Neutrophil (primary cell): ENCODE measurements around the gene PRPF39.

Source experiments
- H3K27ac ChIP-seq: fragments of 200-600 bp; sonication (generic); 2 replicates; pipeline ENCODE4 v1.5.1; 2016; ENCODE audit warnings: mild to moderate bottlenecking, moderate library complexity
- H3K27me3 ChIP-seq: fragments of 200-600 bp; sonication (generic); 2 replicates; pipeline ENCODE4 v1.6.0; 2016; ENCODE audit warnings: mild to moderate bottlenecking
- H3K36me3 ChIP-seq: fragments of 200-600 bp; sonication (generic); 2 replicates; pipeline ENCODE4 v1.5.1; 2017
- H3K4me1 ChIP-seq, 2 experiments: fragments of 200-600 bp in 1 of 2; sonication (generic) in 1 of 2; 1 replicate in 1 of 2; 2 replicates in 1 of 2; pipeline versions ENCODE4 v1.5.1 to v1.6.1; 2013 to 2016; ENCODE audit warnings: low read depth in 1 of 2, low read length in 1 of 2, mild to moderate bottlenecking in 1 of 2, moderate library complexity in 1 of 2; ENCODE audit not compliant: control insufficient read depth in 1 of 2, insufficient read depth in 1 of 2
- H3K4me3 ChIP-seq, 2 experiments: fragments of 200-600 bp in 1 of 2; sonication (generic) in 1 of 2; 1 replicate in 1 of 2; 2 replicates in 1 of 2; pipeline ENCODE4 v1.5.1; 2013 to 2016; ENCODE audit warnings: low read depth in 1 of 2, low read length in 1 of 2, mild to moderate bottlenecking in 1 of 2, moderate library complexity in 1 of 2
- H3K9me3 ChIP-seq: fragments of 200-600 bp; sonication (generic); 2 replicates; pipeline ENCODE4 v1.5.1; 2016
- CTCF ChIP-seq: fragments of 200-600 bp; sonication (generic); IDR thresholded peaks from 2 replicates; pipeline ENCODE4 v1.5.1; 2016; ENCODE audit warnings: antibody characterized with exemption

Gene PRPF39

GRCh38 chr14:45095143-45095542, 11.2 kb downstream of the PRPF39 start:
- no peak for TF ChIP-seq CTCF
- no peaks in the 10 kb centered on the region for H3K27me3 ChIP-seq
- no peaks in the 10 kb centered on the region for H3K9me3 ChIP-seq
- no peak overlapping the region for H3K27ac ChIP-seq
- no peak overlapping the region for H3K4me3 ChIP-seq
- H3K4me1 ChIP-seq = peaks cover 0 to 7% of the 10 kb centered on the region in 2 experiments
- H3K36me3 ChIP-seq = peaks cover 26% of the 10 kb centered on the region

- peaks cover 0 to 7% of the 10 kb centered on the region in 2 experiments for H3K4me1 ChIP-seq
- no peaks in the 10 kb centered on the region for H3K27me3 ChIP-seq
- TF ChIP-seq CTCF = no peak
- H3K4me3 ChIP-seq = no peak overlapping the region
- H3K36me3 ChIP-seq = peaks cover 27% of the 10 kb centered on the region
- H3K9me3 ChIP-seq = no peaks in the 10 kb centered on the region
- H3K27ac ChIP-seq = no peak overlapping the region
Measured at GRCh38 chr14:45096218-45096617, 12.3 kb downstream of the PRPF39 start.

GRCh38 chr14:45103806-45104205, 19.9 kb downstream of the PRPF39 start:
- Histone ChIP-seq H3K27me3 (no peaks in the 10 kb centered on the region), H3K27ac (no peak overlapping the region), H3K36me3 (peaks cover 29% of the 10 kb centered on the region), H3K4me1 (no peaks in the 10 kb centered on the region), H3K4me3 (no peak overlapping the region), H3K9me3 (no peaks in the 10 kb centered on the region)
- TF ChIP-seq CTCF = no peak

GRCh38 chr14:45104561-45104960, 20.6 kb downstream of the PRPF39 start:
- no peak for TF ChIP-seq CTCF
- no peaks in the 10 kb centered on the region for H3K9me3 ChIP-seq
- H3K27me3 ChIP-seq = no peaks in the 10 kb centered on the region
- H3K4me1 ChIP-seq = no peaks in the 10 kb centered on the region
- H3K4me3 ChIP-seq = no peak overlapping the region
- no peak overlapping the region for H3K27ac ChIP-seq
- H3K36me3 ChIP-seq = peaks cover 31% of the 10 kb centered on the region

- H3K36me3 ChIP-seq = peaks cover 79% of the 10 kb centered on the region
- H3K9me3 ChIP-seq = no peaks in the 10 kb centered on the region
- no peak overlapping the region for H3K4me3 ChIP-seq
- no peak for TF ChIP-seq CTCF
- H3K27ac ChIP-seq = no peak overlapping the region
- no peaks in the 10 kb centered on the region for H3K4me1 ChIP-seq
- H3K27me3 ChIP-seq = no peaks in the 10 kb centered on the region
Measured at GRCh38 chr14:45112896-45113781, 29.2 kb downstream of the PRPF39 start.
